Measurements from ENCODE around the gene SEPTIN6.
A peak's percentile ranks its signal among the peaks of the same experiment; 100 is the strongest.

The SEPTIN6 gene

GRCh38 chrX:119726900-119727555 lies 34.1 kb upstream of the SEPTIN6 start:
- Histone ChIP-seq H3K9me3 (ENCODE audit: control insufficient read depth, insufficient read depth, low read depth, low read length) (no peaks in the 10 kb centered on the region), H3K27ac (ENCODE audit: extremely low read depth, low read depth, low read length) (no peak overlapping the region), H3K36me3 (ENCODE audit: control insufficient read depth in 2 of 2, insufficient read depth in 1 of 2, low read length in 2 of 2) (no peaks in the 10 kb centered on the region), H3K4me1 (ENCODE audit: control insufficient read depth, insufficient read depth, low read length) (no peaks in the 10 kb centered on the region), H3K4me3 (ENCODE audit: low read depth, low read length) (no peak overlapping the region)
- TF ChIP-seq ZBTB17 (tag by site-specific recombination; IDR thresholded peaks at IDR 0.05) (peak; percentile 51; the same call in 1 of the 2 replicates), ZNF274 (IDR thresholded peaks at IDR 0.05; ENCODE audit: low read length) (no peak), ZNF274 (tag by site-specific recombination; IDR thresholded peaks at IDR 0.05; ENCODE audit: borderline replicate concordance) (no peak), ZNF146 (tag by site-specific recombination; IDR thresholded peaks at IDR 0.05) (no peak), GLIS1 (tag by site-specific recombination; IDR thresholded peaks at IDR 0.05) (peak; percentile 75)
- CTCF ChIA-PET = interaction anchor here (0.7 to 1.6 kb wide), 6 partner anchors 15 to 117 kb away, joined by 3 to 6 read pairs (median 4); partner anchors contain the start of genes SEPTIN6 and SOWAHD
- POLR2A ChIA-PET = interaction anchor here (0.6 kb wide), 1 partner anchor 26 kb away, joined by 4 read pairs; no protein-coding TSS in a partner anchor

GRCh38 chrX:119721926-119722325 lies 29.0 kb upstream of the SEPTIN6 start:
- no peak for TF ChIP-seq ZNF404 (tag by site-specific recombination; IDR thresholded peaks at IDR 0.05)
- no peak for TF ChIP-seq ZSCAN23 (tag by site-specific recombination; IDR thresholded peaks at IDR 0.05)
- TF ChIP-seq BCL6B (tag by site-specific recombination; IDR thresholded peaks at IDR 0.05) = no peak
- no peak for TF ChIP-seq ZEB2 (tag by site-specific recombination; IDR thresholded peaks at IDR 0.05)
- 0 out of 2 replicates have a peak, but pooled peaks have one; percentile 78 for TF ChIP-seq ZNF280D (tag by site-specific recombination; IDR thresholded peaks at IDR 0.05)
- no peak for TF ChIP-seq ZBTB20 (tag by site-specific recombination; IDR thresholded peaks at IDR 0.05)
- peak; percentile 76 for TF ChIP-seq SCRT1 (tag by site-specific recombination; IDR thresholded peaks at IDR 0.05; ENCODE audit: borderline replicate concordance)
- TF ChIP-seq SCRT2 (tag by site-specific recombination; IDR thresholded peaks at IDR 0.05) = peak; percentile 61
- TF ChIP-seq ZNF623 (tag by site-specific recombination; IDR thresholded peaks at IDR 0.05) = peak; percentile 99
- POLR2A ChIA-PET = no interaction called here
- CTCF ChIA-PET = interaction anchor here (0.6 kb wide), 1 partner anchor 157 kb away, joined by 4 read pairs; no protein-coding TSS in a partner anchor

GRCh38 chrX:119721487-119721886 lies 28.5 kb upstream of the SEPTIN6 start:
- CTCF ChIA-PET = interaction anchor here (0.6 kb wide), 1 partner anchor 575 kb away, joined by 5 read pairs; no protein-coding TSS in a partner anchor
- no peaks in the 10 kb centered on the region for H3K36me3 ChIP-seq (ENCODE audit: control insufficient read depth in 2 of 2, insufficient read depth in 1 of 2, low read length in 2 of 2)
- H3K4me1 ChIP-seq (ENCODE audit: control insufficient read depth, insufficient read depth, low read length) = no peaks in the 10 kb centered on the region
- POLR2A ChIA-PET = interaction anchor here (0.6 kb wide), 1 partner anchor 28 kb away, joined by 5 read pairs; no protein-coding TSS in a partner anchor
- H3K27ac ChIP-seq (ENCODE audit: extremely low read depth, low read depth, low read length) = no peak overlapping the region
- H3K4me3 ChIP-seq (ENCODE audit: low read depth, low read length) = no peak overlapping the region
- no peaks in the 10 kb centered on the region for H3K9me3 ChIP-seq (ENCODE audit: control insufficient read depth, insufficient read depth, low read depth, low read length)
- TF ChIP-seq ZNF133 (tag by site-specific recombination; IDR thresholded peaks at IDR 0.05) (no peak), ZNF626 (tag by site-specific recombination; IDR thresholded peaks at IDR 0.05) (no peak), EGR2 (tag by site-specific recombination; IDR thresholded peaks at IDR 0.05; ENCODE audit: low read depth) (peak; percentile 78), ZNF629 (tag by site-specific recombination; IDR thresholded peaks at IDR 0.05) (no peak), ZSCAN30 (tag by site-specific recombination; IDR thresholded peaks at IDR 0.05) (no peak), ZNF645 (tag by site-specific recombination; IDR thresholded peaks at IDR 0.05) (no peak), ZNF837 (tag by site-specific recombination; IDR thresholded peaks at IDR 0.05) (no peak), ZNF248 (tag by site-specific recombination; IDR thresholded peaks at IDR 0.05) (no peak), ZNF514 (tag by site-specific recombination; IDR thresholded peaks at IDR 0.05) (no peak), ZBTB17 (tag by site-specific recombination; IDR thresholded peaks at IDR 0.05) (0 out of 2 replicates have a peak, but pooled peaks have one; percentile 29), ZNF362 (tag by site-specific recombination; IDR thresholded peaks at IDR 0.05) (no peak), GLIS1 (tag by site-specific recombination; IDR thresholded peaks at IDR 0.05) (peak; percentile 86)

More at GRCh38 chrX:119721926-119722325, 29.0 kb upstream of the SEPTIN6 start:
- Histone ChIP-seq H3K9me3 (ENCODE audit: control insufficient read depth, insufficient read depth, low read depth, low read length) (no peaks in the 10 kb centered on the region), H3K27ac (ENCODE audit: extremely low read depth, low read depth, low read length) (no peak overlapping the region), H3K36me3 (ENCODE audit: control insufficient read depth in 2 of 2, insufficient read depth in 1 of 2, low read length in 2 of 2) (no peaks in the 10 kb centered on the region), H3K4me1 (ENCODE audit: control insufficient read depth, insufficient read depth, low read length) (no peaks in the 10 kb centered on the region), H3K4me3 (ENCODE audit: low read depth, low read length) (no peak overlapping the region)

Data from HEK293 (cell line).